GM12873 (cell line): ENCODE data around the gene PRKAR1A.

Source experiments
- TF ChIP-seq, protein P1 (sequence below): IDR thresholded peaks from 2 replicates; pipeline ENCODE4 v1.5.1; 2012; ENCODE audit warnings: low read depth, mild to moderate bottlenecking, moderate library complexity, low read length, control low read depth; ENCODE audit not compliant: insufficient read depth; ENCODE audit errors: missing control alignments

PRKAR1A gene

DNA sequence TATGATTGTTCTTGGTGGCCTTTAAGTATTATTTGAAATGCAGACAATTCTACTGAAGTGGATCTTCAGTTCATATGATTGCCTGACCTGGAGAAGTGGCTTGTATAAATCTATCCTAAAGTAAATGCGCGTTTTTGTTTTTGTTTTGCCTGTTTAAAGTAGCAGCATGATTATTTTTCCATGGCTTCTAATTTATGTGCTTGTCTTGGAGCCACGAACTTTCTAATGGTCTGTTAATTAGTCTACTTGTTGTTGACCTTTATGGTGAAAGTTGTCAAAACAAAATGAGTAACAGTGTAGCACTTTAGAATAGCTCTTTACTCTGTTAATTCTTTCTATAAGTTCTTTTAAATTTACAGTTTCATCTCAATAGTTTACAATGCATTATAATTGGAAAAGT is 1.7 kb downstream of the PRKAR1A start:
- TF ChIP-seq, protein P1, sequence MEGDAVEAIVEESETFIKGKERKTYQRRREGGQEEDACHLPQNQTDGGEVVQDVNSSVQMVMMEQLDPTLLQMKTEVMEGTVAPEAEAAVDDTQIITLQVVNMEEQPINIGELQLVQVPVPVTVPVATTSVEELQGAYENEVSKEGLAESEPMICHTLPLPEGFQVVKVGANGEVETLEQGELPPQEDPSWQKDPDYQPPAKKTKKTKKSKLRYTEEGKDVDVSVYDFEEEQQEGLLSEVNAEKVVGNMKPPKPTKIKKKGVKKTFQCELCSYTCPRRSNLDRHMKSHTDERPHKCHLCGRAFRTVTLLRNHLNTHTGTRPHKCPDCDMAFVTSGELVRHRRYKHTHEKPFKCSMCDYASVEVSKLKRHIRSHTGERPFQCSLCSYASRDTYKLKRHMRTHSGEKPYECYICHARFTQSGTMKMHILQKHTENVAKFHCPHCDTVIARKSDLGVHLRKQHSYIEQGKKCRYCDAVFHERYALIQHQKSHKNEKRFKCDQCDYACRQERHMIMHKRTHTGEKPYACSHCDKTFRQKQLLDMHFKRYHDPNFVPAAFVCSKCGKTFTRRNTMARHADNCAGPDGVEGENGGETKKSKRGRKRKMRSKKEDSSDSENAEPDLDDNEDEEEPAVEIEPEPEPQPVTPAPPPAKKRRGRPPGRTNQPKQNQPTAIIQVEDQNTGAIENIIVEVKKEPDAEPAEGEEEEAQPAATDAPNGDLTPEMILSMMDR = no peak

- TF ChIP-seq, protein P1 = no peak
Observed at GRCh38 chr17:68514831-68515635, 2.8 kb downstream of the PRKAR1A start.

DNA sequence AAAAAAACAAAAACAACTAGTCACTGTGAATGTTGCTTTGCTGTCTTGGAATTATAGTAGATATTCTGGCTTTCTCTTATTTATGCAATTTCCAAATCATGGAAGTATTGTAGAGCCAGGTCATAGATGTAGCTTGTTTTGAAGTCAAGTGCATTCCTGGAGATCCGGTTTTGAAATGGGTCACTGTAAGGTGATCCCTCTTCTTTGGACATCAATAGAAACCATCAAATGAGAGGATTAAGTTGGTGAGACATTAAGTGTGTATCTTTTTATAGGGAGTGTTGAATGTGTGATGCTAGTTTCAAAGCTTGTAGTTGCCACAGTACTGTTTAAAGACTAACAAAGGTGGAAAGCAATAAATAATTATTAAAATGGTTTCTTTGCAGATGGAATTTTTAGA is 4.5 kb downstream of the PRKAR1A start:
- TF ChIP-seq, protein P1 = no peak

- TF ChIP-seq, protein P1 = no peak
Observed at GRCh38 chr17:68518063-68518815, 6.0 kb downstream of the PRKAR1A start.

GRCh38 chr17:68519911-68520310 is 7.7 kb downstream of the PRKAR1A start:
- TF ChIP-seq, protein P1 = no peak

- TF ChIP-seq, protein P1 = no peak
Observed at GRCh38 chr17:68522266-68522665, 10.0 kb downstream of the PRKAR1A start.

GRCh38 chr17:68526548-68526947 is 14.3 kb downstream of the PRKAR1A start:
- TF ChIP-seq, protein P1 = no peak
